Hepatic stellate cell (primary cell): ENCODE data around the gene CFAP74.

Experiments used
- DNase-seq: peaks from one replicate; pipeline ENCODE4 v3.0.0; 2011; ENCODE audit warnings: low spot score

CFAP74 gene

GRCh38 chr1:2018217-2019171 is 14.9 kb upstream of the CFAP74 start:
- no peak for DNase-seq

GRCh38 chr1:2016123-2016522 is 12.5 kb upstream of the CFAP74 start:
- DNase-seq: no peak

GRCh38 chr1:2014741-2015735 is 11.5 kb upstream of the CFAP74 start:
- no peak for DNase-seq

- no peak for DNase-seq
These were observed 10.6 kb upstream of the CFAP74 start for GRCh38 chr1:2014181-2014580.

- DNase-seq: no peak
These were observed 5.8 kb upstream of the CFAP74 start for GRCh38 chr1:2009101-2010053.

- no peak for DNase-seq
These were observed 1.3 kb upstream of the CFAP74 start for GRCh38 chr1:2004856-2005255.

- no peak for DNase-seq
These were observed 1.7 kb downstream of the CFAP74 start for GRCh38 chr1:2001773-2002411.

DNA sequence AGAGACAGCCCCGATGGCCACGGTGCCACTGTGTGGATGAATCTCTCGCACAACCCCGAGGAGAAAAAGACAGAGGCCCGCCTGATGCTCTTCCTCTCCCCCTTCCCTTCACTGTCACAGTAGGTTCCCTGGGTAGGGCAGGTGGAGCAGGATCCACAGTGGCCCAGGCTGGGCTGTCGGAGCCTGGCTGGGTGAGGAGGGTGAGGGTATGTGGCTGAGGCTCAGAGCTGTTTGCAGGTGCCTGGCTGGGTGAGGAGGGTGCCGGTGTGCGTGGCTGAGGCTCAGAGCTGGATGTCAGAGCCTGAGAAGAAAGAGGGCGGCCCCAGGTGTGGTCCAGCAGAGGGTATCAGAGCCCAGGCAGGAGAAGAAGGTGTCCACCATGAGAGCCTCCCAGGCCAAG is 2.7 kb downstream of the CFAP74 start:
- DNase-seq: no peak

DNA sequence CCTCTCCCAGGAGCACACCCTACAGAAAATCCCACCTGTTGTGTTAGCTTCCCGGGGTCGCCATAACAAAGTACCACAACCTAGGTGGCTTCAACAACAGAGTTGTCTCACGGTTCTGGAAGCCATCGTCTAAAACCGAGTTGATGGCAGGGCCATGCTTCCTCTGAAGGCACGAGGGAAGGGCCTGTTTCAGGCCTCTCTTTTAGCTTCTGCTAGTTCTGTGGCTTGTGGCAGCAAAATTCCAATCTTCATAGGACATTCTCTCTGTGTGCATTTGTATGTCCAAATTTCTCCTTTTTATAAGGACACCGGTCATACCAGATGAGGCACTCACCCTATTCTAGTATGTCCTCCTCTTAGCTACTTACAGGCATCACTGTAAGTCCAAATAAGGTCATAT is 3.2 kb downstream of the CFAP74 start:
- DNase-seq: no peak

DNA sequence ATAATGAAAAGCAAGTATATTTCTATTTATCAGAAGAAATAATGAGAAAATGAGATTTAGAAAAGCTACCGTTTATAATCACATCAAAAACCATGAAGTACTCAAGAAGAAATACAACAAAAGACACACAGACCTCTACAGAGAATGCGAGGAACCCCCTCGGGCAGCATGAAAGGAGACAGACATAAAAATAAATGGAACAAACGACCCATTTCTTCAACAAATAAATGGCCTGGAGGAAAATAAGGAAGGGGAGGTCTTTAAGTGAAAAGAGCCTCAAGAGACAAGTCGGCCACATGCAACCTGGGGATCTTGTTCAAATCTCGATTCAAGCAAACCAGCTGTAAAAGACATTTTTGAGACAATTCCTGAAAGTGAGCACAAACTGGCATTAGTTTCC is 6.0 kb downstream of the CFAP74 start:
- DNase-seq: no peak

DNA sequence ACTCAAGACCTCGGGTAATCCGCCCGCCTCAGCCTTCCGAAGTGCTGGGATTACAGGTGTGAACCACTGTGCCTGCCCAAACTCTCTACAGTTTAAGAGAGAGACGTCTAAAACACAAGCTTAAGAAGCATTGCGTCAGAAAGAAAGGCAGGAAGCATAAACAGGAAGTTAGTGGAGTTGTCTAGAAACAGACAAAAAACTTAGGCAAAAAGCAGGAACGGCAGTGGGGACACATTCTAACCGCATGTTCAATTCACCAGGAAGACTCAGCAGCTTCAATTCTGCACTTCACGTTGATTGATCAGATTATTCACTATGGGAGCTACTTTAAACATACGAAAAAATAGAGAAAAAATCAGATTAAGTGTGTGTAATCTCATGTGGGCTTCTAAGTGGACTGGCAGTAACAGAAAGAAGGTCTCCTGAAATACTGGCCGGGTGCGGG is 7.4 kb downstream of the CFAP74 start:
- DNase-seq: no peak

GRCh38 chr1:1994536-1994935 is 9.1 kb downstream of the CFAP74 start:
- no peak for DNase-seq

DNA sequence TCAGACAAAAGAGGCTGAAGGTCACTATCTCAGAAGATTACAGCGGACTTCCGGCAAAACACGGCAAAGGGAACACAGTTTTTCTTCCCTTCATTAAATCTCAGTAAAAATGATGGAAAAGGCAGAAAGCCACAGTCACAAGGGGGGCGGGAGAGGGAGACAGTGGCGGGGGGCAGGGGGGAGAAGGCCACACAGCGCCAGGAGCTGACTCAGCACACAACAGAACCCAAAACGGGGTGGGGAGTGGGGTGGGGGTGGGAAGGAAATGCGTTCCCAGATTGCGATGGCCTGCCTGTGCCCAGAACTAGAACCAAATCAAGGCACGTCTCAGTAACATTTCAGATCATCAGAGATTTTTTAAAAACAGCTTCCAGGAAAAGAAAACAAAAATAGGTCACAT is 13.4 kb downstream of the CFAP74 start:
- no peak for DNase-seq

DNA sequence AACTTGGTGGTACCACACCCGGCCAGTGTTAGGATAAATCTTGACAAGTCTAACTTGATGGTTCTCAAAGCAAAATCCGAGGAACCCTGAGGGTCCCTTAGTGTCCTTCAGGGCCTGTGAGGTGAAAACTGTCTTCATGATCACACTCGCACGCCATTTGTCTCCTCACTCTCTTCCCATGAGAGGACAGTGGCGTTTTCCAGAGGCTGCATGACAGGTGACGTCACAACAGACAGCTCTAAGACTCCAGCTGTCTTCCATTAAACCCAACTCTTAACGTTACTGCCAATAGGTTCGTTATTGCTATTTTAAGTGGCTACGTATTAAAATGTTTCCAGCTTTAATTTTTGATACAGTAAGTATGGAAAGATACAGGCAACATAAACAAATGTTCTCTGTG is 13.8 kb downstream of the CFAP74 start:
- DNase-seq: no peak

DNA sequence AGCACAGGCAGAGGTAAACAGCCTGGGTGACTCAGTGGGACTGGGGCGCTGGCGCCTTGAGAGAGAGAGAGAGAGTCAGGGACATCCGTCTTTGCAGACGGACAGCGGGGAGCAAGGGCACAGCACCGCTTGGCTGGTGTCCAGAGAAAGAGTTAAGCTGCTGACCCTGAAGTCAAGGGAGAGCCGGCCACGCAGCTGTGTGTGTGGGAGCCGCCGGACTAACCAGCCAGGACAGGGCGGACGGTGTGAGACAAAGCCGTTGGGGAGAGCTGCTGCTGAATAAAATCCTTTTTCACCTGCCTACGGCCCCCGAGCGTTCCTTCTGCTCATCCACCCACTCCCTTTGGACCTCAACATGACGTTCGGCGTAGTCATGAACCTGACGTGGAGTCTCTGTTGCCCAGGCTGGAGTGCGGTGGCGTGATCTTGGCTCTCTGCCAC is 14.5 kb downstream of the CFAP74 start:
- no peak for DNase-seq

DNA sequence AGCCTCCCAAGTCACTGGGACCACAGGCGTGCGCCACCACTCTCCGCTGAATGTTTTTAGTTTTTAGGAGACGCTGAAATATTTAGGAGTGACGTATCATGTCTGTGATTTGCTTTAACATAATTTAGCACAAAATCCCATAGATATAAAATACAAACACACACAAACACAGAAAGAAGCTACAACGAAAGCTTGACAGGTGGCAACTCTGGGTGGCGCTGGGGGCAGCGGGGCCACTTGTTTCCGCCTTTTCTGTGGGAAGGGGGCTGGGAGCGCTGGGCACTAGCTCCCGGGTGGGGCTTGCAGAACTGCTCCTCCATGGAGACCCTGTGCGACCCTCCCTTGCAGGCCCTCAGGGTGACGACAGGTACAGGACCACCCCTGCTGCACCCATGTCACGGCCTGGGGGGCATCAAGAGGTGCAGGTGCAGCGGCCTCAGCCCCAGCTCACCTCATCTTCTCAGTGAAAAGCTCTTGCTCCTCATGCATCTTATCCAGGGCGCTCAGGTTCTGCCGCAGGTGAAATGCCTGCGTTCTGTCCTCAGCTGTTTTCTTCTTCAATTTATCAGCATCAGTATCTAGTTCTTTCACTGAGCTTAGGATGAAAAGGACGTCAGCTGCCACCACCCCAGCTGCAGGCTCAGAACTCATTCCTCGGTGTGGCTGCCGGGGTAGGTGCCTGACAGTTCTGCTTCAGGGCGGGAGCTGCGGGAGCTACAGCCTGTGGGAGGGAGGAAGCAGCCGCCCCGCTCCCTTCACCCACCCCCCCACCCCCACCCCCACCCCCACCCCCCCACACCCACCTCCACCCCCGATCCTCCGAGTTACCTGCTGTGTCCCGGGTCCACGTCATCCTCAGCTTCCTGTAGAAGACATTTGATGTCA is 15.3 kb downstream of the CFAP74 start:
- no peak for DNase-seq

DNA sequence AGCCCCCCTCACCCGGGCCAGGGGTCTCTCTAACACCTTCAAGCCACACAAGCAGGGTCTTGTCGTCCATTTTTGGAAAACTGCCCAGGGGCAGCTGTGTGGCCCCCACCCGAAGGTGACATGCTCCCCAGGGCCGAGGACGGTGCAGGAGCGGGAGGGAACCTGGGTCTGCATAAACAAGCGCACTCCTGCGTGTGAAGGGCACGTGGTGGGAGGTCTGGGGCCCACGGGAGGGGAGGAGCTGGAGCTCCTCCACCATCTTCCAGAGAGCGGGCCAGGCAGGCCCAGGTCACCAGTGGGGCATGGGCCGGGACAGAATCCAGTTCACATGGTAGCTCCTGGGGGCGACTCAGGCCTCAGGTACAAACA is 16.5 kb downstream of the CFAP74 start:
- no peak for DNase-seq

GRCh38 chr1:1986451-1987141 is 17.0 kb downstream of the CFAP74 start:
- DNase-seq: no peak

- no peak for DNase-seq
These were observed 18.1 kb downstream of the CFAP74 start for GRCh38 chr1:1985375-1986050.
